ENCODE results near the gene LNX1. TPM values are rescaled to one million over a fixed set of nuclear protein-coding genes. Genes with fewer than 3 reads are reported as not detected.

The LNX1 gene
- total and polyA plus RNA-seq, 9 of the 15 experiments (the other 6 are each of a cell fraction or from before 2014, with no cell fraction given): 0.40 to 3.6 (median 2.2) TPM

- TF ChIP-seq HDAC8 (tag; IDR thresholded peaks at IDR 0.05): no peak
- no peak for TF ChIP-seq RBM39 (optimal IDR thresholded peaks at IDR 0.05; ENCODE audit: low read depth, low read length)
- no peak for TF ChIP-seq FOXK1 (CRISPR knock-in tag; IDR thresholded peaks at IDR 0.05; ENCODE audit: borderline replicate concordance)
- no peak for TF ChIP-seq RAD21 (CRISPR knock-in tag; conservative IDR thresholded peaks at IDR 0.05 in 1 of 2, IDR thresholded peaks at IDR 0.05 in 1 of 2)
- TF ChIP-seq DACH1 (IDR thresholded peaks at IDR 0.05; ENCODE audit: partially characterized antibody): no peak
Observed at GRCh38 chr4:53580274-53580673, 11.0 kb downstream of the LNX1 start (continued).

DNA sequence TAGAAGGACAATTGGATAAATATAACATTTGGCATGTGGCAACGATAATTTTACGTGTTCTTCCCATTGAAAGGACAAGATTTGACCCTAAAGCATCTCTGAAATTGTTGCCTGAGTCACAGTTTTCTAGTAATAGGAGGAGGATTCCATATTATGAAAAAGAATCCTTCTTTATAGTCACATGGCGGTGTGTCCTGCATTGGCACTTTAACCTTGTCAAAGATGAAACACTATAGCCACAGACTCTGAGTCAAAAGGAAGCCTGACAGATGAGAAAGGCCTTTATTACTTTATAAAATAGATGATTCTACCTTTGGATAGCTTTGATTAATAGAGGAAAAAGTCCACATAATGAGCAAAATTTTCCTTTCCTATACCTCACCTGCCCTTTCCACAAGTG lies 11.5 kb downstream of the LNX1 start:
- intact Hi-C loops (cut with micrococcal nuclease) (no loop called here), in situ Hi-C loops (cut with MboI) (no loop called here)
- no peak for ATAC-seq
- ChIA-PET POLR2A (no interaction called here), CTCF (ENCODE audit: low intra/inter-chr PET ratio) (no interaction called here)
- Histone ChIP-seq H3K4me1 (replicated peaks in 1 of 2; ENCODE audit: control insufficient read depth in 2 of 2, insufficient read depth in 2 of 2, low read length in 2 of 2) (peaks cover 4 to 5% of the 10 kb centered on the region in 2 experiments; a peak in 2 of 5 replicates), H3K4me3 (no peak overlapping the region), H3K27me3 (ENCODE audit: control insufficient read depth in 2 of 2, insufficient read depth in 2 of 2, low read length in 2 of 2) (no peaks in the 10 kb centered on the region), H3K36me3 (ENCODE audit: control insufficient read depth, insufficient read depth, low read length) (no peaks in the 10 kb centered on the region), H3K27ac (ENCODE audit: extremely low read depth, low read depth, low read length) (no peak overlapping the region), H2AFZ (ENCODE audit: low read depth, low read length) (no peak overlapping the region), H3K9ac (ENCODE audit: insufficient read depth in 1 of 2, low read depth in 2 of 2, low read length in 2 of 2) (no peak overlapping the region), H3K4me2 (ENCODE audit: insufficient read depth, low read length) (no peak overlapping the region), H4K20me1 (replicated peaks; ENCODE audit: control insufficient read depth, insufficient read depth, low read length) (no peaks in the 10 kb centered on the region), H3K79me2 (ENCODE audit: control insufficient read depth, insufficient read depth, low read length) (no peaks in the 10 kb centered on the region), H3K9me3 (replicated peaks; ENCODE audit: control insufficient read depth, insufficient read depth, low read depth, low read length) (no peaks in the 10 kb centered on the region), H3K9me1 (ENCODE audit: control insufficient read depth, insufficient read depth, low read length) (no peaks in the 10 kb centered on the region)
- 11% methylated on average over 3 of the region's 3 CpGs for WGBS (ENCODE audit: insufficient coverage, low coverage, missing lambda C conversion rate)
- BruUV-seq (replicated peaks): no TSS peak
- no peak for FAIRE-seq
- no peak for DNase-seq (ENCODE audit: extremely low read depth in 1 of 4, low spot score in 3 of 4)
- TF ChIP-seq XRCC4 (IDR thresholded peaks at IDR 0.05; ENCODE audit: extremely low read depth, insufficient read depth, insufficient read length) (no peak), ZNF124 (CRISPR knock-in tag; IDR thresholded peaks at IDR 0.05) (no peak), ZNF445 (CRISPR knock-in tag; IDR thresholded peaks at IDR 0.05; ENCODE audit: low read depth) (no peak), ZNF766 (CRISPR knock-in tag; conservative IDR thresholded peaks at IDR 0.05) (no peak), ZNF592 (IDR thresholded peaks at IDR 0.05) (no peak), NR0B1 (IDR thresholded peaks at IDR 0.05; ENCODE audit: partially characterized antibody) (no peak), PHB (CRISPR knock-in tag; IDR thresholded peaks at IDR 0.05) (no peak), MEF2D (tag; conservative IDR thresholded peaks at IDR 0.05; ENCODE audit: low read depth) (no peak), ZNF589 (CRISPR knock-in tag; IDR thresholded peaks at IDR 0.05; ENCODE audit: low read depth) (no peak), ETV5 (CRISPR knock-in tag; IDR thresholded peaks at IDR 0.05; ENCODE audit: low read depth) (no peak), ZNF121 (CRISPR knock-in tag; conservative IDR thresholded peaks at IDR 0.05) (no peak)
